Upper lobe of left lung (tissue), 4 donors: Measurements from ENCODE around the gene CDKN2AIP.

Experiments
- EP300 ChIP-seq, 4 donors: sonication (generic); formaldehyde crosslinking; IDR thresholded peaks; one replicate each; pipeline ENCODE4 v1.5.1; 2017; ENCODE audit warnings: antibody characterized with exemption in 4 of 4, control low read depth in 2 of 4
- TF ChIP-seq, protein P1 (sequence below), 6 experiments: fragments of 450-650 bp in 4 of 6; fragments of 200-600 bp in 2 of 6; sonication (generic) in 2 of 6; IDR thresholded peaks; one replicate each; pipeline ENCODE4 v1.5.1; 2016 to 2019; ENCODE audit warnings: antibody characterized with exemption in 6 of 6

DNA sequence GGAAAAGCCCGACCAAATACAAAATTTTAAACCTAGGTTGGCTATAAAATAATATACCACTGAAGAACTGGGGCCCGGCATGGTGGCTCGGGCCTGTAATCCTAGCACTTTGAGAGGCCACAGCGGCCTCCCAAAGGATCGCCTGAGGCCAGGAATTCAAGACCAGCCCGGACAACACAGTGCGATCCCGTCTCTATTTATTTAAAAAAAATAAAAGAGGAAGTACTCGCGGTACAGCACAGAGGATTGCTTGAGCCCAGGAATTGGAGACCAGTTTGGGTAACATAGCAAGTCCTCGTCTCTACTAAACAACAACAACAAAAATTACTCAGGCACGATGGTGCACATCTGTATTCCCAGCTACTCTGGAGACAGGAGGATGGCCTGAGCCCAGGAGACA, 44.8 kb upstream of the CDKN2AIP start:
- TF ChIP-seq EP300 (IDR thresholded peaks at IDR 0.05): no peak
- TF ChIP-seq, protein P1, sequence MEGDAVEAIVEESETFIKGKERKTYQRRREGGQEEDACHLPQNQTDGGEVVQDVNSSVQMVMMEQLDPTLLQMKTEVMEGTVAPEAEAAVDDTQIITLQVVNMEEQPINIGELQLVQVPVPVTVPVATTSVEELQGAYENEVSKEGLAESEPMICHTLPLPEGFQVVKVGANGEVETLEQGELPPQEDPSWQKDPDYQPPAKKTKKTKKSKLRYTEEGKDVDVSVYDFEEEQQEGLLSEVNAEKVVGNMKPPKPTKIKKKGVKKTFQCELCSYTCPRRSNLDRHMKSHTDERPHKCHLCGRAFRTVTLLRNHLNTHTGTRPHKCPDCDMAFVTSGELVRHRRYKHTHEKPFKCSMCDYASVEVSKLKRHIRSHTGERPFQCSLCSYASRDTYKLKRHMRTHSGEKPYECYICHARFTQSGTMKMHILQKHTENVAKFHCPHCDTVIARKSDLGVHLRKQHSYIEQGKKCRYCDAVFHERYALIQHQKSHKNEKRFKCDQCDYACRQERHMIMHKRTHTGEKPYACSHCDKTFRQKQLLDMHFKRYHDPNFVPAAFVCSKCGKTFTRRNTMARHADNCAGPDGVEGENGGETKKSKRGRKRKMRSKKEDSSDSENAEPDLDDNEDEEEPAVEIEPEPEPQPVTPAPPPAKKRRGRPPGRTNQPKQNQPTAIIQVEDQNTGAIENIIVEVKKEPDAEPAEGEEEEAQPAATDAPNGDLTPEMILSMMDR (IDR thresholded peaks at IDR 0.05): no peak
